Ishikawa (cell line): ENCODE data around the gene SNCAIP.

Experiments
- CEBPB ChIP-seq: IDR thresholded peaks from 2 replicates; pipeline ENCODE4 v1.6.1; 2012
- CREB1 ChIP-seq: IDR thresholded peaks from 2 replicates; pipeline ENCODE4 v1.6.1; 2012; ENCODE audit warnings: low read depth
- EGR1 ChIP-seq: IDR thresholded peaks from 2 replicates; pipeline ENCODE4 v1.6.1; 2012
- EP300 ChIP-seq: IDR thresholded peaks from 2 replicates; pipeline ENCODE4 v1.6.1; 2012; ENCODE audit warnings: borderline replicate concordance
- FOXM1 ChIP-seq: IDR thresholded peaks from 2 replicates; pipeline ENCODE4 v1.6.1; 2012; ENCODE audit warnings: low read depth, borderline replicate concordance
- NFIC ChIP-seq: IDR thresholded peaks from 2 replicates; pipeline ENCODE4 v1.6.1; 2012
- RAD21 ChIP-seq: IDR thresholded peaks from 2 replicates; pipeline ENCODE4 v1.6.1; 2012; ENCODE audit warnings: low read depth
- TAF1 ChIP-seq: IDR thresholded peaks from 2 replicates; pipeline ENCODE4 v1.6.1; 2012; ENCODE audit warnings: low read depth, mild to moderate bottlenecking
- TCF12 ChIP-seq: IDR thresholded peaks from 2 replicates; pipeline ENCODE4 v1.6.1; 2012; ENCODE audit warnings: low read depth
- TEAD4 ChIP-seq: IDR thresholded peaks from 2 replicates; pipeline ENCODE4 v1.6.1; 2012
- YY1 ChIP-seq: IDR thresholded peaks from 2 replicates; pipeline ENCODE4 v1.6.1; 2012; ENCODE audit warnings: low read depth
- ZBTB7A ChIP-seq: IDR thresholded peaks from 2 replicates; pipeline ENCODE4 v1.6.1; 2012; ENCODE audit warnings: low read depth
- TF ChIP-seq, protein P1 (sequence below): IDR thresholded peaks from 2 replicates; pipeline ENCODE4 v1.6.1; 2012
- TF ChIP-seq, protein P2 (sequence below): IDR thresholded peaks from 2 replicates; pipeline ENCODE4 v1.6.1; 2012; ENCODE audit warnings: low read depth, mild to moderate bottlenecking
- TF ChIP-seq, protein P3 (sequence below): IDR thresholded peaks from 2 replicates; pipeline ENCODE4 v1.6.1; 2012

Gene SNCAIP

DNA sequence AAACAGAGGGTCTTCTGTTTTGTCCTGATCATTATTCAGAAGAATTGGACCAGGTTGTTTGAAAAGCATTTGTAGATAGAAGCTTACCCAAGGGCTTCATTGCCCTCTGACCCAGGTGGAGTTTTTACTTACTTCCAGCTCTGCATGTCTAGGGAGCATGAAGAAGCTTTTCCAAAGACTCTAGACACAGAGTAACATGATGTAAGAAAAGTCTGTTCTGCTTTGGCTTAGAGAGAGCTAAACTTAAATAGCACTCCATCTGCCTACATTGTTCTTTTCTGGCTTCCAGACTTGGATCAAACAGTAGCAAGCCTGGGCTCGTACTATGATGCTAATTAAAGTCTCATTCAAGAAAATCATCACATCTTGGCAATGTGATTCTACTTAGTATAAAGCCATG lies 112.1 kb downstream of the SNCAIP start:
- TF ChIP-seq TCF12: no peak
- TF ChIP-seq EP300: no peak
- TF ChIP-seq, protein P1, sequence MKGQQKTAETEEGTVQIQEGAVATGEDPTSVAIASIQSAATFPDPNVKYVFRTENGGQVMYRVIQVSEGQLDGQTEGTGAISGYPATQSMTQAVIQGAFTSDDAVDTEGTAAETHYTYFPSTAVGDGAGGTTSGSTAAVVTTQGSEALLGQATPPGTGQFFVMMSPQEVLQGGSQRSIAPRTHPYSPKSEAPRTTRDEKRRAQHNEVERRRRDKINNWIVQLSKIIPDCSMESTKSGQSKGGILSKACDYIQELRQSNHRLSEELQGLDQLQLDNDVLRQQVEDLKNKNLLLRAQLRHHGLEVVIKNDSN: no peak
- TF ChIP-seq YY1: no peak
- TF ChIP-seq, protein P2, sequence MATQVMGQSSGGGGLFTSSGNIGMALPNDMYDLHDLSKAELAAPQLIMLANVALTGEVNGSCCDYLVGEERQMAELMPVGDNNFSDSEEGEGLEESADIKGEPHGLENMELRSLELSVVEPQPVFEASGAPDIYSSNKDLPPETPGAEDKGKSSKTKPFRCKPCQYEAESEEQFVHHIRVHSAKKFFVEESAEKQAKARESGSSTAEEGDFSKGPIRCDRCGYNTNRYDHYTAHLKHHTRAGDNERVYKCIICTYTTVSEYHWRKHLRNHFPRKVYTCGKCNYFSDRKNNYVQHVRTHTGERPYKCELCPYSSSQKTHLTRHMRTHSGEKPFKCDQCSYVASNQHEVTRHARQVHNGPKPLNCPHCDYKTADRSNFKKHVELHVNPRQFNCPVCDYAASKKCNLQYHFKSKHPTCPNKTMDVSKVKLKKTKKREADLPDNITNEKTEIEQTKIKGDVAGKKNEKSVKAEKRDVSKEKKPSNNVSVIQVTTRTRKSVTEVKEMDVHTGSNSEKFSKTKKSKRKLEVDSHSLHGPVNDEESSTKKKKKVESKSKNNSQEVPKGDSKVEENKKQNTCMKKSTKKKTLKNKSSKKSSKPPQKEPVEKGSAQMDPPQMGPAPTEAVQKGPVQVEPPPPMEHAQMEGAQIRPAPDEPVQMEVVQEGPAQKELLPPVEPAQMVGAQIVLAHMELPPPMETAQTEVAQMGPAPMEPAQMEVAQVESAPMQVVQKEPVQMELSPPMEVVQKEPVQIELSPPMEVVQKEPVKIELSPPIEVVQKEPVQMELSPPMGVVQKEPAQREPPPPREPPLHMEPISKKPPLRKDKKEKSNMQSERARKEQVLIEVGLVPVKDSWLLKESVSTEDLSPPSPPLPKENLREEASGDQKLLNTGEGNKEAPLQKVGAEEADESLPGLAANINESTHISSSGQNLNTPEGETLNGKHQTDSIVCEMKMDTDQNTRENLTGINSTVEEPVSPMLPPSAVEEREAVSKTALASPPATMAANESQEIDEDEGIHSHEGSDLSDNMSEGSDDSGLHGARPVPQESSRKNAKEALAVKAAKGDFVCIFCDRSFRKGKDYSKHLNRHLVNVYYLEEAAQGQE: no peak
- TF ChIP-seq ZBTB7A: no peak
- TF ChIP-seq TAF1: no peak
- TF ChIP-seq EGR1: no peak
- TF ChIP-seq, protein P3, sequence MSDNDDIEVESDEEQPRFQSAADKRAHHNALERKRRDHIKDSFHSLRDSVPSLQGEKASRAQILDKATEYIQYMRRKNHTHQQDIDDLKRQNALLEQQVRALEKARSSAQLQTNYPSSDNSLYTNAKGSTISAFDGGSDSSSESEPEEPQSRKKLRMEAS: no peak
- no peak for TF ChIP-seq RAD21
- no peak for TF ChIP-seq FOXM1
- TF ChIP-seq TEAD4: no peak
- TF ChIP-seq CEBPB: no peak
- no peak for TF ChIP-seq NFIC
- no peak for TF ChIP-seq CREB1

DNA sequence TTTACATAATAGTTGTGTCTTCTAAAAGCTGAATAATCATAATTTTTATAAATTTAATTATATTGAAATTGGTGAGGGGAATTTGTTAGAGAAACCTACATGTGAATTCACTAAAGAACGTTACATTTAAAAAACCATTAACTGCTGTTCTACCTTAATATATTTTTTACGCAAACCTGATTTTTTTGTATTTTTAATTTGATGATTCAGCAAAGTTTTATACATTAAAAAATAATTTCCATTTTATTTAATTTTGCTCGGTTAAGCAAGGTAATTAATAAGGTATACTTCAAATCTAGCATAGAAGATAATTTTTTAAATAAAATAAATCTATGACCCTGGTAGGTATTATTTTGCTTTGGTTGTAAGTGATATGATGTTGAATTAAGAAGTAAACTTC lies 114.3 kb downstream of the SNCAIP start:
- TF ChIP-seq EP300 (no peak), NFIC (no peak)

DNA sequence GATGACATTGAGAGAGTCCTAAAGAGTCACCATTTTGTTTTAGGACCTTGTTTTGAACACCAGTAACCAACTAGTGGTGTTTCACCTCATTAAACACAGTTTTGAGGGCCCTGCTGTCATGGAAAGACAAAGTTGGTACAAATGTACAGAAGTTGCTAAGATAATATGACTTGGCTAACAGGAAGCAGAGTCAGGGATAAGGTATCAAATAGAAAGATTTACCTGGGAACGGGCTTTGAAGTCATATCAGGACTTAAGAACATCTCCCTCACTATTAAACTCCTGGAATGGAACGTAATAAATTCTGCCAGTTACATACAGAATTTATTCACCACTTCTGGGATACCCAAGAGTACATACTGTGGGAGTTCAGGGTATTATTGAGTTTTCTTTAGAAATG lies 115.6 kb downstream of the SNCAIP start:
- TF ChIP-seq NFIC: no peak
- TF ChIP-seq TEAD4: no peak
- no peak for TF ChIP-seq FOXM1
- TF ChIP-seq, protein P2: no peak
- TF ChIP-seq CEBPB: no peak
- TF ChIP-seq EP300: no peak
- TF ChIP-seq ZBTB7A: no peak
- TF ChIP-seq TAF1: no peak
- TF ChIP-seq, protein P3: no peak
- no peak for TF ChIP-seq TCF12
- TF ChIP-seq, protein P1: no peak
- TF ChIP-seq RAD21: no peak
- no peak for TF ChIP-seq CREB1
- no peak for TF ChIP-seq YY1

DNA sequence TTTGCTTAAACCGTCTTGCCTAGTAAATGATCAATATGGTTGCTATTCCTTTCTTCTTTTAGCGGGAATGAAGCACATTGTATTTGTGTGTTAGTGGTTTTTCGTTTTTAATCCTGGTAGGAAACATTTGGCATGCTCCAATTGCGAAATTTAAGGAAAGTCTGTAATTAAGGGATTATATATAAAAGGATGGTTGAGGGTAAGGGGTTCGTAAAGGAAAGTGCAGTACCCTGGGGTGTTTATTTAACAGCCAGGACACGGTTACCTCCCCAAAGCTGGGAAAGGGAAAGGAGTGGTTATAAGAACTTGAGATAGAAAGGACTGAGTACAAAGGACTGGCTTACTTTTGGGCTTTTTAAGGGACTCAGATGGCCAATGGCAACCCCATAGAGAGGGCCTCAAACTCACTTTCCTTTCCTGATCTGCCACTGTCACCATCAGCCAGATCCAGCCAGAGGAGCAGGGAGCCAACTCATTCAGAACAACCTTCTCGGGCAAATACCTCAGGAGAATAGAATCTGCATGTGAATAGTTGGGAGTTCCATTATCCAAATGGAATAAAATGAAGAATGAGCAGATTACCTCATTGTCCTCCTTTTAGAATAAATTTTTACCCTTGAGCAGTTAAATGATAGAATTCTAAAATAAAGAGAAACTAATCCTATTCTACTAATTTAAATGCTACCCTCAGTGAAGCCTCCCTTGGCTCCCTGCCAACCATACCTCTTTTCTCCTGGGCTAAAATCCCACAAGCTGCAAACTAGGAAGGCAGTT lies 117.7 kb downstream of the SNCAIP start:
- TF ChIP-seq, protein P1: no peak

DNA sequence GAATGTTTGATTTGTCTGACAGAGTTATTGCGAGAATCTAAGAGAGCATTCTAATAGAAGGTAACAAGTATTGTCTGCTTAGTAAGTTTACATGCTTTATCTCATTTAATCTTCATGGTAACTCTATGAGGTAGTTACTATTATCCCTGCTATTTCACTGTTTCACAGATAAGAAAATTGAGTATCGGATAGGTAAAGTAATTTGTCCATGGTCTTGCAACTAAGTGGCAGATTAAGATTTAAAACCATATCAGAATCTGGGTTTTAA lies 118.2 kb downstream of the SNCAIP start:
- no peak for TF ChIP-seq ZBTB7A

DNA sequence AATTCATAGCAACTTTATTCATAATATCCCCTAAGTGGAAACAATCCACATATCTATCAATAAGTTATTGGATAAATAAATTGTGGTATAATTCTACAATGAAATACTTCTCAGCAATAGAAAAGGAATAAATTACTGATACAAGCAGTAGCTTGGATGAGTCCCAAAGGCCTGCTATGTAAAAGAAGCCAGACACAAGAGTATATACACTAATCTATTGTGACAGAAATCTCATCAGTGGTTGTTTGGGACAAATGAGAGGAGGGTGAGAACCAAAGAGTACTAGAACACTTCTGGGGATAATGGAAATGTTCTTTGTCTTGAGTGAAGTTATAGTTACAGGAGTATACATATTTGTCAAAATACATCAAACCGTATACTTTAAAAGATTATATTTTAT lies 119.3 kb downstream of the SNCAIP start:
- TF ChIP-seq CREB1: no peak
- TF ChIP-seq, protein P2: no peak
- TF ChIP-seq NFIC: no peak
